Measurements from ENCODE around the gene MARCKSL1. TPM values are rescaled to one million over a fixed set of nuclear protein-coding genes. Genes with fewer than 3 reads are reported as not detected.

MARCKSL1 gene
- total and polyA plus RNA-seq, 2 of the 13 experiments (the other 11 are each of a cell fraction or from before 2014, with no cell fraction given), result 81.9 to 155 TPM

DNA sequence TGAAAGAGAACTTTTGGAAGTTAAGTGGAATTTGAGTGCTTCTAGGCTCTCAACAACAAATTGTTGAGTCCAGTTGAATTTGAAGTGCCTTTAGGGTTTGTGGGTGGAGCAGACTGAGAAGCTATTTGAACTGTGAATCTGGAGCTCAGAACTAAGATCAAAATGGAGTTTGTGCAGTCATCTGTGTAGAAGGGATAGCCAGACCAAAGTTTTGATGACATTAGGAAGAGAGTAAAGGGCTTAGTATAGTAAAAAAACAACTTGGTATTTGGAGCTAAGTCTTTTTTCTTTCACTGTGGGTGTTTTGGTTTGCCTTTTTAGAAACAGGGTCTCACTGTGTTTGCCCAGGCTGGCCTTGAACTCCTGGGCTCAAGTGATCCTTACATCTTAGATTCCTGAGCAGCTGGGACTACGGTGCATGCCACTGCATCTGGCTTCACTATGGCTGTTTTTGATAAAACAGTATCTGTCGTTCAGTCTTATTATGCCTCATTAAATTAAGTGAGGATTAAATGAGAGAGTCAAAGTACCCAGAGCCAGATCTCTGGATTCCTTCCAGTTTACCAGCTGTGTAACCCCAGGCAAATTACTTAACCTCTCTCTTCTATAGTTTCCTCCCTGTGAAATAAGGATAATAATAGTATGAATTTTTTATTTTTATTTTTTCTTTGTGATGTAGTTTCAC is 24.2 kb downstream of the MARCKSL1 start (continued):
- TF ChIP-seq, protein P1, sequence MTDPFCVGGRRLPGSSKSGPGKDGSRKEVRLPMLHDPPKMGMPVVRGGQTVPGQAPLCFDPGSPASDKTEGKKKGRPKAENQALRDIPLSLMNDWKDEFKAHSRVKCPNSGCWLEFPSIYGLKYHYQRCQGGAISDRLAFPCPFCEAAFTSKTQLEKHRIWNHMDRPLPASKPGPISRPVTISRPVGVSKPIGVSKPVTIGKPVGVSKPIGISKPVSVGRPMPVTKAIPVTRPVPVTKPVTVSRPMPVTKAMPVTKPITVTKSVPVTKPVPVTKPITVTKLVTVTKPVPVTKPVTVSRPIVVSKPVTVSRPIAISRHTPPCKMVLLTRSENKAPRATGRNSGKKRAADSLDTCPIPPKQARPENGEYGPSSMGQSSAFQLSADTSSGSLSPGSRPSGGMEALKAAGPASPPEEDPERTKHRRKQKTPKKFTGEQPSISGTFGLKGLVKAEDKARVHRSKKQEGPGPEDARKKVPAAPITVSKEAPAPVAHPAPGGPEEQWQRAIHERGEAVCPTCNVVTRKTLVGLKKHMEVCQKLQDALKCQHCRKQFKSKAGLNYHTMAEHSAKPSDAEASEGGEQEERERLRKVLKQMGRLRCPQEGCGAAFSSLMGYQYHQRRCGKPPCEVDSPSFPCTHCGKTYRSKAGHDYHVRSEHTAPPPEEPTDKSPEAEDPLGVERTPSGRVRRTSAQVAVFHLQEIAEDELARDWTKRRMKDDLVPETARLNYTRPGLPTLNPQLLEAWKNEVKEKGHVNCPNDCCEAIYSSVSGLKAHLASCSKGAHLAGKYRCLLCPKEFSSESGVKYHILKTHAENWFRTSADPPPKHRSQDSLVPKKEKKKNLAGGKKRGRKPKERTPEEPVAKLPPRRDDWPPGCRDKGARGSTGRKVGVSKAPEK (CRISPR knock-in tag; IDR thresholded peaks at IDR 0.05; ENCODE audit: borderline replicate concordance), result no peak
- TF ChIP-seq, protein P2, sequence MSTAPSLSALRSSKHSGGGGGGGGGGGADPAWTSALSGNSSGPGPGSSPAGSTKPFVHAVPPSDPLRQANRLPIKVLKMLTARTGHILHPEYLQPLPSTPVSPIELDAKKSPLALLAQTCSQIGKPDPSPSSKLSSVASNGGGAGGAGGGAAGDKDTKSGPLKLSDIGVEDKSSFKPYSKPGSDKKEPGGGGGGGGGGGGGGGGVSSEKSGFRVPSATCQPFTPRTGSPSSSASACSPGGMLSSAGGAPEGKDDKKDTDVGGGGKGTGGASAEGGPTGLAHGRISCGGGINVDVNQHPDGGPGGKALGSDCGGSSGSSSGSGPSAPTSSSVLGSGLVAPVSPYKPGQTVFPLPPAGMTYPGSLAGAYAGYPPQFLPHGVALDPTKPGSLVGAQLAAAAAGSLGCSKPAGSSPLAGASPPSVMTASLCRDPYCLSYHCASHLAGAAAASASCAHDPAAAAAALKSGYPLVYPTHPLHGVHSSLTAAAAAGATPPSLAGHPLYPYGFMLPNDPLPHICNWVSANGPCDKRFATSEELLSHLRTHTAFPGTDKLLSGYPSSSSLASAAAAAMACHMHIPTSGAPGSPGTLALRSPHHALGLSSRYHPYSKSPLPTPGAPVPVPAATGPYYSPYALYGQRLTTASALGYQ (CRISPR knock-in tag; IDR thresholded peaks at IDR 0.05), result peak; percentile 35; the same call in 1 of the 2 replicates
- TF ChIP-seq ZNF510 (CRISPR knock-in tag; IDR thresholded peaks at IDR 0.05; ENCODE audit: low read depth) (no peak), NFYB (CRISPR knock-in tag; IDR thresholded peaks at IDR 0.05) (no peak), ETV5 (CRISPR knock-in tag; IDR thresholded peaks at IDR 0.05; ENCODE audit: borderline replicate concordance) (peak; percentile 14; the same call in 1 of the 2 replicates), ETV6 (CRISPR knock-in tag; conservative IDR thresholded peaks at IDR 0.05) (no peak), ZNF597 (CRISPR knock-in tag; IDR thresholded peaks at IDR 0.05) (no peak), PPARG (CRISPR knock-in tag; conservative IDR thresholded peaks at IDR 0.05) (peak; percentile 39; the same call in 1 of the 2 replicates), ZNF670 (CRISPR knock-in tag; IDR thresholded peaks at IDR 0.05; ENCODE audit: borderline replicate concordance) (no peak), YY1 (IDR thresholded peaks at IDR 0.05; ENCODE audit: insufficient read depth, insufficient replicate concordance, low read depth, low read length) (no peak), ZUFSP (CRISPR knock-in tag; IDR thresholded peaks at IDR 0.05; ENCODE audit: borderline replicate concordance) (no peak), HIVEP1 (CRISPR knock-in tag; IDR thresholded peaks at IDR 0.05) (no peak), ZNF547 (CRISPR knock-in tag; IDR thresholded peaks at IDR 0.05) (no peak), ZNF350 (CRISPR knock-in tag; IDR thresholded peaks at IDR 0.05; ENCODE audit: borderline replicate concordance, low read depth) (no peak), NFKB2 (CRISPR knock-in tag; IDR thresholded peaks at IDR 0.05; ENCODE audit: borderline replicate concordance) (no peak), FOXP1 (IDR thresholded peaks at IDR 0.05) (no peak), FOXP1 (CRISPR knock-in tag; IDR thresholded peaks at IDR 0.05) (no peak), SOX5 (CRISPR knock-in tag; IDR thresholded peaks at IDR 0.05; ENCODE audit: borderline replicate concordance) (peak; percentile 12; the same call in 1 of the 2 replicates), HOXA5 (CRISPR knock-in tag; IDR thresholded peaks at IDR 0.05) (no peak)
- TF ChIP-seq, protein P3, sequence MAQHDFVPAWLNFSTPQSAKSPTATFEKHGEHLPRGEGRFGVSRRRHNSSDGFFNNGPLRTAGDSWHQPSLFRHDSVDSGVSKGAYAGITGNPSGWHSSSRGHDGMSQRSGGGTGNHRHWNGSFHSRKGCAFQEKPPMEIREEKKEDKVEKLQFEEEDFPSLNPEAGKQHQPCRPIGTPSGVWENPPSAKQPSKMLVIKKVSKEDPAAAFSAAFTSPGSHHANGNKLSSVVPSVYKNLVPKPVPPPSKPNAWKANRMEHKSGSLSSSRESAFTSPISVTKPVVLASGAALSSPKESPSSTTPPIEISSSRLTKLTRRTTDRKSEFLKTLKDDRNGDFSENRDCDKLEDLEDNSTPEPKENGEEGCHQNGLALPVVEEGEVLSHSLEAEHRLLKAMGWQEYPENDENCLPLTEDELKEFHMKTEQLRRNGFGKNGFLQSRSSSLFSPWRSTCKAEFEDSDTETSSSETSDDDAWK (CRISPR knock-in tag; IDR thresholded peaks at IDR 0.05), result no peak

Measured in HepG2 (cell line).